Measurements from ENCODE around the gene SERPINB4. TPM values are rescaled to one million over a fixed set of nuclear protein-coding genes. Genes with fewer than 3 reads are reported as not detected.
"Not testable (repeated sequence)": the region's sequence is repeated elsewhere in the genome, so short reads cannot be mapped to it uniquely, and the experiment has no call there.

SERPINB4 gene
- total and polyA plus RNA-seq, 2 of the 8 experiments (the other 6 are each of a cell fraction or from before 2014, with no cell fraction given): 0.32 to 0.36 TPM

DNA sequence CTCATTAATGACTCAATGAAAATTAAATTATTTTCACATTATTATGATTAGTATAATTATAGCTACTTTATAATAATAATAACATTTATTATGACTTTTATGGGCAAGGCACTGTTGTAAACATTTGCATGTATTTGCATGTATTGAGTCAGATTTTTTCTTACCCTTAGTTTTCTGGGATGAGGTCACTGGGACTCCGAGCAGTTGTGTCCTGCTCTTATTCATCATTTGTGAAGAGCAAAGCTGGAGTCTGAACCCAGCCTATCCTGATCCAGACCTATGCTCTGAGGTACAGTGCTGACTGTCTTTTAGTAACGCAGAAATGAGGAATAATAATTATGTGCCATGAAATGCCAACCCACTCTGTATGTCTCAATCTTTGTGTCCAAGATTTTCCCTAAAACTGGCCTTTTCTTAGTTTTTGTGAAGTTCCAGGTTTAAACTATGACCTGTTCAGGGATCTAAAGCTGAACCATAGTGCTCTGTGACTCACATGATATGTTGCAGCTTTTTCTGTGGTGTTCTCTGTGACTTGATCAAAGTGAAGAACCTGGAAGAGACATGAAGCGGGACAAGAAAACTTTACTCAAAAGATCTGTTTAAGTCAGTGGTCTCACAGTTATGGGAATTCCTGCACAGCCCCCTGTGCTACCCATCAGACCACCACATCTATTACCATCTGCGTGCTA is 1.2 kb downstream of the SERPINB4 start:
- H3K23me2 ChIP-seq (ENCODE audit: low read depth, low read length); H3K27me3 ChIP-seq (replicated peaks in 1 of 4; ENCODE audit: control insufficient read depth in 3 of 4, extremely low read depth in 1 of 4, insufficient read depth in 3 of 4, low read length in 3 of 4); H4K5ac ChIP-seq (ENCODE audit: insufficient read length, low read depth, low read length); POLR2A ChIA-PET (ENCODE audit: partially characterized antibody); H3K9ac ChIP-seq (replicated peaks in 1 of 4; ENCODE audit: extremely low read depth in 1 of 4, low read depth in 3 of 4, low read length in 3 of 4); H3K18ac ChIP-seq (ENCODE audit: extremely low read depth, low read length); H2BK15ac ChIP-seq (ENCODE audit: low read length); H3K79me1 ChIP-seq (ENCODE audit: low read depth, low read length); H3K23ac ChIP-seq (ENCODE audit: insufficient read length); H3K14ac ChIP-seq (ENCODE audit: insufficient read length); H3K4ac ChIP-seq (replicated peaks; ENCODE audit: insufficient read length, low read depth, low read length); H3K9me3 ChIP-seq (ENCODE audit: insufficient read depth in 2 of 2, low read depth in 1 of 2, low read length in 1 of 2); H3K79me2 ChIP-seq (ENCODE audit: control insufficient read depth in 1 of 2, insufficient read depth in 2 of 2, low read length in 2 of 2); H2BK5ac ChIP-seq (ENCODE audit: low read depth, low read length); H3K4me2 ChIP-seq (ENCODE audit: insufficient read depth in 1 of 2, low read depth in 2 of 2, low read length in 2 of 2); H4K8ac ChIP-seq (ENCODE audit: extremely low read depth, insufficient read depth, low read length); H3K56ac ChIP-seq (replicated peaks; ENCODE audit: insufficient read length, low read depth, low read length); H2BK20ac ChIP-seq (ENCODE audit: low read length); H3K4me1 ChIP-seq (replicated peaks in 1 of 4; ENCODE audit: control insufficient read depth in 3 of 4, insufficient read depth in 4 of 4, low read length in 3 of 4); H3K27ac ChIP-seq (ENCODE audit: low read depth, low read length); H2AK5ac ChIP-seq (ENCODE audit: low read depth, low read length); H3K4me3 ChIP-seq (ENCODE audit: extremely low read depth in 1 of 4, insufficient read depth in 2 of 4, low read depth in 3 of 4, low read length in 4 of 4); H4K91ac ChIP-seq (replicated peaks; ENCODE audit: insufficient read length, low read length); H4K20me1 ChIP-seq (replicated peaks in 1 of 2; ENCODE audit: control insufficient read depth in 1 of 2, insufficient read depth in 2 of 2, low read length in 2 of 2); H3K36me3 ChIP-seq (ENCODE audit: control insufficient read depth in 2 of 4, insufficient read depth in 4 of 4, low read length in 3 of 4); H2BK120ac ChIP-seq (replicated peaks; ENCODE audit: low read depth, low read length); H2AFZ ChIP-seq (ENCODE audit: low read length); DNase-seq (ENCODE audit: low read depth in 1 of 2, low spot score in 2 of 2); FAIRE-seq: not testable (repeated sequence)
- CTCF ChIA-PET (ENCODE audit: partially characterized antibody): interaction anchor here (0.6 to 1.0 kb wide), 2 partner anchors 60 to 132 kb away, joined by 3 to 4 read pairs; partner anchors contain the start of gene SERPINB11
- 95% methylated on average over 4 of the region's 4 CpGs; no CpG with 5 or more reads in 1 of the 2 experiments for WGBS, 2 experiments (ENCODE audit: extremely low coverage in 1 of 2, insufficient coverage in 1 of 2, insufficient read length in 1 of 2, insufficient replicate concordance in 2 of 2, low coverage in 1 of 2, low lambda C conversion rate in 2 of 2, missing lambda C conversion rate in 1 of 2)
- peak overlapping the region; percentile 75; the same call in 1 of the 2 replicates for H2BK12ac ChIP-seq (ENCODE audit: low read depth, low read length)

All from H1 (cell line).